ENCODE data around the gene EPO.

The EPO gene

GRCh38 chr7:100720279-100720670 lies at the start of gene EPO:
Gene EPO, plus strand, starts transcription at chr7:100720468. Its CDS starts 513 bp downstream, at chr7:100720981.
- DNase-seq (ENCODE audit: low read depth in 2 of 2): no peak

- DNase-seq (ENCODE audit: low read depth in 2 of 2): no peak
These were observed 48.6 kb upstream of the EPO start for GRCh38 chr7:100671353-100672327.

- peak; percentile 99 for DNase-seq (ENCODE audit: low read depth in 2 of 2)
These were observed 46.8 kb upstream of the EPO start, which contains the start of gene GNB2 for GRCh38 chr7:100673302-100673941. Gene GNB2, plus strand, starts transcription at chr7:100673740. Its CDS starts 2,526 bp downstream, at chr7:100676266.

GRCh38 chr7:100673942-100674410 lies 46.3 kb upstream of the EPO start:
- DNase-seq (ENCODE audit: low read depth in 2 of 2): no peak

- DNase-seq (ENCODE audit: low read depth in 2 of 2): no peak
These were observed 45.7 kb upstream of the EPO start for GRCh38 chr7:100674411-100675104.

- no peak for DNase-seq (ENCODE audit: low read depth in 2 of 2)
These were observed 45.2 kb upstream of the EPO start for GRCh38 chr7:100675105-100675451.

GRCh38 chr7:100675581-100676350 lies 44.5 kb upstream of the EPO start:
- peak; percentile 65 to 69 for DNase-seq (ENCODE audit: low read depth in 2 of 2)

GRCh38 chr7:100676501-100677306 lies 43.6 kb upstream of the EPO start:
- no peak for DNase-seq (ENCODE audit: low read depth in 2 of 2)

- DNase-seq (ENCODE audit: low read depth in 2 of 2): no peak
These were observed 42.7 kb upstream of the EPO start for GRCh38 chr7:100677308-100678267.

- DNase-seq (ENCODE audit: low read depth in 2 of 2): no peak
These were observed 41.8 kb upstream of the EPO start for GRCh38 chr7:100678291-100678984.

- DNase-seq (ENCODE audit: low read depth in 2 of 2): no peak
These were observed 40.9 kb upstream of the EPO start for GRCh38 chr7:100679129-100679926.

GRCh38 chr7:100679927-100680575 lies 40.2 kb upstream of the EPO start:
- DNase-seq (ENCODE audit: low read depth in 2 of 2): no peak

GRCh38 chr7:100680576-100681271 lies 39.5 kb upstream of the EPO start:
- DNase-seq (ENCODE audit: low read depth in 2 of 2): no peak

GRCh38 chr7:100681491-100682227 lies 38.6 kb upstream of the EPO start:
- DNase-seq (ENCODE audit: low read depth in 2 of 2): no peak

GRCh38 chr7:100682228-100682741 lies 38.0 kb upstream of the EPO start:
- no peak for DNase-seq (ENCODE audit: low read depth in 2 of 2)
